H1 (cell line): ENCODE data around the gene MEF2D. TPM values are rescaled to one million over a fixed set of nuclear protein-coding genes. Genes with fewer than 3 reads are reported as not detected.
A peak's percentile ranks its signal among the peaks of the same experiment; 100 is the strongest.

Experiments used
- ASH2L ChIP-seq: fragments of 200-600, 300-600 bp; sonication (generic); IDR thresholded peaks from one replicate; pipeline ENCODE4 v1.7.1; 2017; ENCODE audit warnings: low read length
- EP300 ChIP-seq, 2 experiments: IDR thresholded peaks; 1 replicate in 1 of 2; 2 replicates in 1 of 2; pipeline ENCODE4 v1.6.1; 2011 to 2012; ENCODE audit warnings: low read depth in 2 of 2, low read length in 2 of 2, mild to moderate bottlenecking in 2 of 2, borderline replicate concordance in 1 of 2, inconsistent platforms in 1 of 2, moderate library complexity in 1 of 2
- RFX5 ChIP-seq: IDR thresholded peaks from 2 replicates; pipeline ENCODE4 v1.6.1; 2011; ENCODE audit warnings: low read depth, low read length, improper control_type of control experiment, borderline replicate concordance
- polyA plus RNA-seq, 7 experiments: library from polyadenylated mRNA; depleted of rRNA in 3 of 7; stranded (reverse) in 5 of 7; unstranded in 2 of 7; fragments of >200 nt in 5 of 7; fragments of 200-250 nt in 2 of 7; gene quantifications; 1 replicate in 5 of 7; 2 replicates in 1 of 7; 4 replicates in 1 of 7; pipeline versions ENCODE4 v1.2.1 to v1.2.3, GENCODE V29; 2011 to 2013; ENCODE audit warnings: missing spikeins in 2 of 7, mixed read lengths in 2 of 7
- total RNA-seq: library from RNA; stranded (reverse); fragmentation: NEBNext Ultra II Directional; extraction: Animal tissue kit (Norgen Biotek cat#: 25700); gene quantifications from 2 replicates; pipeline ENCODE4 v1.2.1, GENCODE V29; 2021
- TF ChIP-seq, protein P1 (sequence below): fragments of 300-600 bp; sonication (generic); IDR thresholded peaks from 2 replicates; pipeline ENCODE4 v1.7.1; 2012; ENCODE audit warnings: low read length, moderate library complexity, mild to moderate bottlenecking, inconsistent platforms; ENCODE audit not compliant: insufficient replicate concordance
- TF ChIP-seq, protein P2 (sequence below): IDR thresholded peaks from 2 replicates; pipeline ENCODE4 v1.6.1; 2012; ENCODE audit warnings: inconsistent platforms

MEF2D gene
- total and polyA plus RNA-seq, 2 of the 8 experiments (the other 6 are each of a cell fraction or from before 2014, with no cell fraction given), result 17.3 to 20.3 TPM

- TF ChIP-seq, protein P1, sequence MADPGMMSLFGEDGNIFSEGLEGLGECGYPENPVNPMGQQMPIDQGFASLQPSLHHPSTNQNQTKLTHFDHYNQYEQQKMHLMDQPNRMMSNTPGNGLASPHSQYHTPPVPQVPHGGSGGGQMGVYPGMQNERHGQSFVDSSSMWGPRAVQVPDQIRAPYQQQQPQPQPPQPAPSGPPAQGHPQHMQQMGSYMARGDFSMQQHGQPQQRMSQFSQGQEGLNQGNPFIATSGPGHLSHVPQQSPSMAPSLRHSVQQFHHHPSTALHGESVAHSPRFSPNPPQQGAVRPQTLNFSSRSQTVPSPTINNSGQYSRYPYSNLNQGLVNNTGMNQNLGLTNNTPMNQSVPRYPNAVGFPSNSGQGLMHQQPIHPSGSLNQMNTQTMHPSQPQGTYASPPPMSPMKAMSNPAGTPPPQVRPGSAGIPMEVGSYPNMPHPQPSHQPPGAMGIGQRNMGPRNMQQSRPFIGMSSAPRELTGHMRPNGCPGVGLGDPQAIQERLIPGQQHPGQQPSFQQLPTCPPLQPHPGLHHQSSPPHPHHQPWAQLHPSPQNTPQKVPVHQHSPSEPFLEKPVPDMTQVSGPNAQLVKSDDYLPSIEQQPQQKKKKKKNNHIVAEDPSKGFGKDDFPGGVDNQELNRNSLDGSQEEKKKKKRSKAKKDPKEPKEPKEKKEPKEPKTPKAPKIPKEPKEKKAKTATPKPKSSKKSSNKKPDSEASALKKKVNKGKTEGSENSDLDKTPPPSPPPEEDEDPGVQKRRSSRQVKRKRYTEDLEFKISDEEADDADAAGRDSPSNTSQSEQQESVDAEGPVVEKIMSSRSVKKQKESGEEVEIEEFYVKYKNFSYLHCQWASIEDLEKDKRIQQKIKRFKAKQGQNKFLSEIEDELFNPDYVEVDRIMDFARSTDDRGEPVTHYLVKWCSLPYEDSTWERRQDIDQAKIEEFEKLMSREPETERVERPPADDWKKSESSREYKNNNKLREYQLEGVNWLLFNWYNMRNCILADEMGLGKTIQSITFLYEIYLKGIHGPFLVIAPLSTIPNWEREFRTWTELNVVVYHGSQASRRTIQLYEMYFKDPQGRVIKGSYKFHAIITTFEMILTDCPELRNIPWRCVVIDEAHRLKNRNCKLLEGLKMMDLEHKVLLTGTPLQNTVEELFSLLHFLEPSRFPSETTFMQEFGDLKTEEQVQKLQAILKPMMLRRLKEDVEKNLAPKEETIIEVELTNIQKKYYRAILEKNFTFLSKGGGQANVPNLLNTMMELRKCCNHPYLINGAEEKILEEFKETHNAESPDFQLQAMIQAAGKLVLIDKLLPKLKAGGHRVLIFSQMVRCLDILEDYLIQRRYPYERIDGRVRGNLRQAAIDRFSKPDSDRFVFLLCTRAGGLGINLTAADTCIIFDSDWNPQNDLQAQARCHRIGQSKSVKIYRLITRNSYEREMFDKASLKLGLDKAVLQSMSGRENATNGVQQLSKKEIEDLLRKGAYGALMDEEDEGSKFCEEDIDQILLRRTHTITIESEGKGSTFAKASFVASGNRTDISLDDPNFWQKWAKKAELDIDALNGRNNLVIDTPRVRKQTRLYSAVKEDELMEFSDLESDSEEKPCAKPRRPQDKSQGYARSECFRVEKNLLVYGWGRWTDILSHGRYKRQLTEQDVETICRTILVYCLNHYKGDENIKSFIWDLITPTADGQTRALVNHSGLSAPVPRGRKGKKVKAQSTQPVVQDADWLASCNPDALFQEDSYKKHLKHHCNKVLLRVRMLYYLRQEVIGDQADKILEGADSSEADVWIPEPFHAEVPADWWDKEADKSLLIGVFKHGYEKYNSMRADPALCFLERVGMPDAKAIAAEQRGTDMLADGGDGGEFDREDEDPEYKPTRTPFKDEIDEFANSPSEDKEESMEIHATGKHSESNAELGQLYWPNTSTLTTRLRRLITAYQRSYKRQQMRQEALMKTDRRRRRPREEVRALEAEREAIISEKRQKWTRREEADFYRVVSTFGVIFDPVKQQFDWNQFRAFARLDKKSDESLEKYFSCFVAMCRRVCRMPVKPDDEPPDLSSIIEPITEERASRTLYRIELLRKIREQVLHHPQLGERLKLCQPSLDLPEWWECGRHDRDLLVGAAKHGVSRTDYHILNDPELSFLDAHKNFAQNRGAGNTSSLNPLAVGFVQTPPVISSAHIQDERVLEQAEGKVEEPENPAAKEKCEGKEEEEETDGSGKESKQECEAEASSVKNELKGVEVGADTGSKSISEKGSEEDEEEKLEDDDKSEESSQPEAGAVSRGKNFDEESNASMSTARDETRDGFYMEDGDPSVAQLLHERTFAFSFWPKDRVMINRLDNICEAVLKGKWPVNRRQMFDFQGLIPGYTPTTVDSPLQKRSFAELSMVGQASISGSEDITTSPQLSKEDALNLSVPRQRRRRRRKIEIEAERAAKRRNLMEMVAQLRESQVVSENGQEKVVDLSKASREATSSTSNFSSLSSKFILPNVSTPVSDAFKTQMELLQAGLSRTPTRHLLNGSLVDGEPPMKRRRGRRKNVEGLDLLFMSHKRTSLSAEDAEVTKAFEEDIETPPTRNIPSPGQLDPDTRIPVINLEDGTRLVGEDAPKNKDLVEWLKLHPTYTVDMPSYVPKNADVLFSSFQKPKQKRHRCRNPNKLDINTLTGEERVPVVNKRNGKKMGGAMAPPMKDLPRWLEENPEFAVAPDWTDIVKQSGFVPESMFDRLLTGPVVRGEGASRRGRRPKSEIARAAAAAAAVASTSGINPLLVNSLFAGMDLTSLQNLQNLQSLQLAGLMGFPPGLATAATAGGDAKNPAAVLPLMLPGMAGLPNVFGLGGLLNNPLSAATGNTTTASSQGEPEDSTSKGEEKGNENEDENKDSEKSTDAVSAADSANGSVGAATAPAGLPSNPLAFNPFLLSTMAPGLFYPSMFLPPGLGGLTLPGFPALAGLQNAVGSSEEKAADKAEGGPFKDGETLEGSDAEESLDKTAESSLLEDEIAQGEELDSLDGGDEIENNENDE, result peak; percentile 50
- TF ChIP-seq RFX5 (no peak), EP300 (IDR thresholded peaks at IDR 0.05; ENCODE audit: borderline replicate concordance in 1 of 2, low read depth in 2 of 2, low read length in 2 of 2) (no peak), ASH2L (no peak)
- TF ChIP-seq, protein P2, sequence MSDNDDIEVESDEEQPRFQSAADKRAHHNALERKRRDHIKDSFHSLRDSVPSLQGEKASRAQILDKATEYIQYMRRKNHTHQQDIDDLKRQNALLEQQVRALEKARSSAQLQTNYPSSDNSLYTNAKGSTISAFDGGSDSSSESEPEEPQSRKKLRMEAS, result 0 out of 2 replicates have a peak, but pooled peaks have one; percentile 21
- TF ChIP-seq, all 59 proteins: peak for 5
Measured at GRCh38 chr1:156439036-156439776, 61.4 kb downstream of the MEF2D start (continued).
